Coronary artery (tissue), 2 donors: ENCODE measurements around the gene DUOXA1.
A peak's percentile ranks its signal among the peaks of the same experiment; 100 is the strongest.

ENCODE experiments used
- DNase-seq: peaks from one replicate; pipeline ENCODE4 v3.0.0-alpha.2; 2017; ENCODE audit warnings: low spot score
- H3K27ac ChIP-seq, 2 donors: fragments of 200-600 bp; sonication (generic); one replicate each; pipeline ENCODE4 v1.5.1; 2016 to 2019
- H3K4me3 ChIP-seq: fragments of 200-600 bp; sonication (generic); 2 replicates; pipeline ENCODE4 v1.5.1; 2016; ENCODE audit warnings: mild to moderate bottlenecking, moderate library complexity
- CTCF ChIP-seq: fragments of 200-600 bp; sonication (generic); IDR thresholded peaks from one replicate; pipeline ENCODE4 v1.5.1; 2019; ENCODE audit warnings: antibody characterized with exemption

The DUOXA1 gene

GRCh38 chr15:45132844-45133560 lies 3.3 kb upstream of the DUOXA1 start:
- H3K4me3 ChIP-seq = no peak overlapping the region
- no peak overlapping the region for H3K27ac ChIP-seq
- no peak for TF ChIP-seq CTCF
- no peak for DNase-seq

GRCh38 chr15:45131510-45131909 lies 1.8 kb upstream of the DUOXA1 start:
- no peak for DNase-seq
- no peak overlapping the region for H3K27ac ChIP-seq
- H3K4me3 ChIP-seq = no peak overlapping the region
- no peak for TF ChIP-seq CTCF

GRCh38 chr15:45130291-45131000 lies 767 bp upstream of the DUOXA1 start:
- no peak for DNase-seq
- Histone ChIP-seq H3K4me3 (peak overlapping the region; percentile 63), H3K27ac (no peak overlapping the region)
- no peak for TF ChIP-seq CTCF

- no peak for DNase-seq
- Histone ChIP-seq H3K4me3 (peak overlapping the region; percentile 63), H3K27ac (no peak overlapping the region)
- no peak for TF ChIP-seq CTCF
These were observed 574 bp downstream of the DUOXA1 start for GRCh38 chr15:45128971-45129639.

GRCh38 chr15:45126535-45127158 lies 3.0 kb downstream of the DUOXA1 start:
- TF ChIP-seq CTCF = no peak
- no peak for DNase-seq
- no peak overlapping the region for H3K4me3 ChIP-seq

GRCh38 chr15:45123397-45123796 lies 6.3 kb downstream of the DUOXA1 start:
- no peak for DNase-seq
- no peak for TF ChIP-seq CTCF
- Histone ChIP-seq H3K27ac (no peak overlapping the region), H3K4me3 (no peak overlapping the region)

More at GRCh38 chr15:45126535-45127158, 3.0 kb downstream of the DUOXA1 start:
- H3K27ac ChIP-seq = no peak overlapping the region
